ENCODE measurements around the gene C12orf43. TPM values are rescaled to one million over a fixed set of nuclear protein-coding genes. Genes with fewer than 3 reads are reported as not detected.

The C12orf43 gene
- total RNA-seq, 1 experiment from 2014 or later, result 22.1 TPM

GRCh38 chr12:121011820-121012219 is 4.5 kb downstream of the C12orf43 start:
- Mint-ChIP-seq H3K4me3 (ENCODE audit: unreplicated experiment) (no peak overlapping the region), H3K27ac (ENCODE audit: unreplicated experiment) (no peak overlapping the region), H3K27me3 (ENCODE audit: insufficient read depth, unreplicated experiment) (no peaks in the 10 kb centered on the region), H3K36me3 (ENCODE audit: insufficient read depth, unreplicated experiment) (peaks cover 35% of the 10 kb centered on the region), H3K9me3 (ENCODE audit: unreplicated experiment) (no peaks in the 10 kb centered on the region), H3K4me1 (ENCODE audit: low read depth, unreplicated experiment) (no peaks in the 10 kb centered on the region)
- POLR2A ChIA-PET, result no interaction called here
- TF ChIP-seq CTCF (IDR thresholded peaks at IDR 0.05; ENCODE audit: insufficient read depth in 1 of 2, low read depth in 1 of 2, low read length in 1 of 2, severe bottlenecking in 1 of 2, unreplicated experiment in 1 of 2), result no peak
- no peak for DNase-seq
- Histone ChIP-seq H3K4me3 (ENCODE audit: low read depth, low read length) (no peak overlapping the region), H3K27me3 (replicated peaks; ENCODE audit: control insufficient read depth, insufficient read depth, low read length) (no peaks in the 10 kb centered on the region), H3K36me3 (ENCODE audit: control insufficient read depth, insufficient read depth, low read length) (peaks cover 1% of the 10 kb centered on the region; the same call in 1 of the 2 replicates), H3K4me1 (0 out of 2 replicates have a peak, but pooled peaks cover 7% of the 10 kb centered on the region), H3K9me3 (no peaks in the 10 kb centered on the region)
- BruUV-seq (replicated peaks), result no TSS peak
- CTCF ChIA-PET, result no interaction called here
- intact Hi-C loops (cut with micrococcal nuclease; ENCODE audit: unreplicated experiment), result no loop called here

GRCh38 chr12:121010860-121011259 is 5.4 kb downstream of the C12orf43 start:
- ChIA-PET POLR2A (interaction anchor here (1.8 kb wide), 1 partner anchor 30 kb away, joined by 5 read pairs; no protein-coding TSS in a partner anchor), CTCF (interaction anchor here (1.8 kb wide), 1 partner anchor 33 kb away, joined by 16 read pairs; the partner anchor contains the start of gene HNF1A)
- intact Hi-C loops (cut with micrococcal nuclease; ENCODE audit: unreplicated experiment), result no loop called here
- Histone ChIP-seq H3K27me3 (replicated peaks; ENCODE audit: control insufficient read depth, insufficient read depth, low read length) (no peaks in the 10 kb centered on the region), H3K4me1 (0 out of 2 replicates have a peak, but pooled peaks cover 7% of the 10 kb centered on the region), H3K36me3 (ENCODE audit: control insufficient read depth, insufficient read depth, low read length) (peaks cover 1% of the 10 kb centered on the region; the same call in 1 of the 2 replicates), H3K9me3 (no peaks in the 10 kb centered on the region), H3K4me3 (ENCODE audit: low read depth, low read length) (no peak overlapping the region)
- H3K27ac Mint-ChIP-seq (ENCODE audit: unreplicated experiment), result no peak overlapping the region
- H3K36me3 Mint-ChIP-seq (ENCODE audit: insufficient read depth, unreplicated experiment), result peaks cover 31% of the 10 kb centered on the region
- H3K27me3 Mint-ChIP-seq (ENCODE audit: insufficient read depth, unreplicated experiment), result no peaks in the 10 kb centered on the region
- DNase-seq, result no peak
- BruUV-seq (replicated peaks), result no TSS peak
- no peaks in the 10 kb centered on the region for H3K4me1 Mint-ChIP-seq (ENCODE audit: low read depth, unreplicated experiment)
- H3K9me3 Mint-ChIP-seq (ENCODE audit: unreplicated experiment), result no peaks in the 10 kb centered on the region
- TF ChIP-seq CTCF (IDR thresholded peaks at IDR 0.05; ENCODE audit: insufficient read depth in 1 of 2, low read depth in 1 of 2, low read length in 1 of 2, severe bottlenecking in 1 of 2, unreplicated experiment in 1 of 2), result no peak
- no peak overlapping the region for H3K4me3 Mint-ChIP-seq (ENCODE audit: unreplicated experiment)

GRCh38 chr12:121009741-121010140 is 6.5 kb downstream of the C12orf43 start:
- intact Hi-C loops (cut with micrococcal nuclease; ENCODE audit: unreplicated experiment), result loop anchor here (1.0 to 5.0 kb wide), 4 partner anchors 37 to 427 kb away; no protein-coding TSS in a partner anchor
- Mint-ChIP-seq H3K27ac (ENCODE audit: unreplicated experiment) (no peak overlapping the region), H3K9me3 (ENCODE audit: unreplicated experiment) (no peaks in the 10 kb centered on the region), H3K4me3 (ENCODE audit: unreplicated experiment) (no peak overlapping the region), H3K36me3 (ENCODE audit: insufficient read depth, unreplicated experiment) (peaks cover 42% of the 10 kb centered on the region), H3K4me1 (ENCODE audit: low read depth, unreplicated experiment) (no peaks in the 10 kb centered on the region), H3K27me3 (ENCODE audit: insufficient read depth, unreplicated experiment) (no peaks in the 10 kb centered on the region)
- BruUV-seq (replicated peaks), result no TSS peak
- Histone ChIP-seq H3K4me3 (ENCODE audit: low read depth, low read length) (no peak overlapping the region), H3K27me3 (replicated peaks; ENCODE audit: control insufficient read depth, insufficient read depth, low read length) (no peaks in the 10 kb centered on the region), H3K36me3 (ENCODE audit: control insufficient read depth, insufficient read depth, low read length) (peaks cover 1% of the 10 kb centered on the region), H3K9me3 (no peaks in the 10 kb centered on the region), H3K4me1 (no peaks in the 10 kb centered on the region)
- POLR2A ChIA-PET, result interaction anchor here (0.6 to 1.8 kb wide), 2 partner anchors 29 to 37 kb away, joined by 3 to 5 read pairs; no protein-coding TSS in a partner anchor
- TF ChIP-seq CTCF (IDR thresholded peaks at IDR 0.05; ENCODE audit: insufficient read depth in 1 of 2, low read depth in 1 of 2, low read length in 1 of 2, severe bottlenecking in 1 of 2, unreplicated experiment in 1 of 2), result peak; percentile 74 to 78
- peak; percentile 70 to 76 for DNase-seq
- CTCF ChIA-PET, result interaction anchor here (0.6 to 1.8 kb wide), 17 partner anchors 16 to 407 kb away, joined by 3 to 16 read pairs (median 3); partner anchors contain the start of gene HNF1A

Measured in Caco-2 (cell line).